Effector memory CD4-positive, alpha-beta T cell (primary cell): ENCODE results near the gene TSPAN16.
"Not testable (repeated sequence)": the region's sequence is repeated elsewhere in the genome, so short reads cannot be mapped to it uniquely, and the experiment has no call there.

Experiments
- DNase-seq, 3 donors: peaks; one replicate each; pipeline ENCODE4 v3.0.0-alpha.2; 2020
- H3K27ac ChIP-seq: 2 replicates; pipeline ENCODE4 v1.7.0; 2013; ENCODE audit warnings: mild to moderate bottlenecking, low read length, moderate library complexity; ENCODE audit not compliant: insufficient read depth, poor library complexity, severe bottlenecking
- H3K27me3 ChIP-seq: replicated peaks from 2 replicates; pipeline ENCODE4 v1.7.0; 2013; ENCODE audit warnings: mild to moderate bottlenecking, low read length; ENCODE audit not compliant: insufficient read depth, control insufficient read depth, poor library complexity, severe bottlenecking
- H3K36me3 ChIP-seq: 2 replicates; pipeline ENCODE4 v1.7.0; 2013; ENCODE audit warnings: mild to moderate bottlenecking, low read length, moderate library complexity; ENCODE audit not compliant: control insufficient read depth, insufficient read depth
- H3K4me1 ChIP-seq: 2 replicates; pipeline ENCODE4 v1.7.0; 2013; ENCODE audit warnings: low read length, mild to moderate bottlenecking; ENCODE audit not compliant: control insufficient read depth, insufficient read depth, poor library complexity, severe bottlenecking
- H3K4me3 ChIP-seq: 2 replicates; pipeline ENCODE4 v1.7.0; 2013; ENCODE audit warnings: low read length, low read depth, mild to moderate bottlenecking; ENCODE audit not compliant: insufficient read depth, poor library complexity, severe bottlenecking
- H3K9me3 ChIP-seq: 2 replicates; pipeline ENCODE4 v1.7.0; 2013; ENCODE audit warnings: mild to moderate bottlenecking, low read length, moderate library complexity; ENCODE audit not compliant: control insufficient read depth

The TSPAN16 gene

DNA sequence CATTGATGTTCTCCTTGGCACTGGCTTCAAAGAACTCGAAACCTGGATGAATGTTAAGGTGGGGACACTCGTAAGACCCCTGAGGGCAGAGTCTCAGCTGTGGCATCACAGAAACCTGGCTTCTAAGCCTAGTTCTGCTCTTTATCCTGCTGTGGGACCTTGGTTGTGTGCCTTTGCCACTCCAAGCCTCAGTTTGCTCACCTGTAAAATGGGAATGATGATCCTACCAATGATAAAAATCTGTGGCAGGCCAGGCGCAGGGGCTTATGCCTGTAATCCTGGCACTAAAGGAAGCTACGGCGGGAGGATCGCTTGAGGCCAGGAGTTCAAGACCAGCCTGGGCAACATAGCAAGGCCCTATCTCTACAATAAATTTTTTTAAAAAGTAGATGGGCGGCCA is 29.6 kb downstream of the TSPAN16 start:
- Histone ChIP-seq H3K36me3 (no peaks in the 10 kb centered on the region), H3K27me3 (no peaks in the 10 kb centered on the region), H3K4me1 (peaks cover 6% of the 10 kb centered on the region), H3K27ac (no peak overlapping the region), H3K4me3 (no peak overlapping the region), H3K9me3 (no peaks in the 10 kb centered on the region)
- no peak for DNase-seq

DNA sequence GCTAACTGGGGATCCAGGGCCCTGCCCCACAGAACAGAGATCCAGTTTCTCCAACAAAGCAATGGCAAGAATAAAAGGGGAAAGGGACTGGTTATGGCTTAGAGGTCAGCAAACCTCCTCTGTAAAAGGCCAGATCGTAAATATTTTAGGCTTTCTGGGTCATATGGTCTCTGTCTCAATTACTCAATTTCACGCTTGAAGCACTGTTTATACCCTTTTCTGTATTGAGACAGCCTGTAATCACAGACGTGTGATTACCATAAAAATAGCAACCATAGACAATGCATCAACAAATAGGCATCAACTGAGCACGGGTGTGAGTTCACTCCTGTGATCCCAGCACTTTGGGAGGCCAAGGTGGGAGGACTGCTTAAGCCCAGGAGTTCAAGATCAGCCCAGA is 34.2 kb downstream of the TSPAN16 start:
- DNase-seq = no peak

DNA sequence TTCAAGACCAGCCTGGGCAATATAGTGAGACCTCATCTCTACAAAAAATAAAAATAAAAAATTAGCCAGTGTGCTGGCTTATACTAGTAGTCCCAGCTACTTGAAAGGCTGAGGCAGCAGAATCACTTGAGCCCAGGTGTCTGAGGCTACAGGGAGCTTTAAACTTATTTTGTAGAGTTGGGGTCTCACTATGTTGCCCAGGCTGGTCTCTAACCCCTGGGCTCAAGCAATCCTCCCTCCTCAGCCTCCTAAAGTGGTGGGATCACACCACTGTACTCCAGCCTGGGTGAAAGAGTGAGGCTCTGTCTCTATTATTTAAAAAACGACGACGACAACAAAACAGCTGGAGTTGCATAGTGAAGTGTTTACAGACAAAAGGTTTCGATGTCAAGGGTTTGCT is 35.5 kb downstream of the TSPAN16 start:
- Histone ChIP-seq H3K9me3 (no peaks in the 10 kb centered on the region), H3K27ac (no peak overlapping the region), H3K36me3 (peaks cover 12% of the 10 kb centered on the region), H3K4me1 (no peaks in the 10 kb centered on the region), H3K27me3 (no peaks in the 10 kb centered on the region), H3K4me3 (no peak overlapping the region)
- no peak for DNase-seq

More for the DNA sequence above, 34.2 kb downstream of the TSPAN16 start:
- Histone ChIP-seq H3K9me3 (no peaks in the 10 kb centered on the region), H3K27ac (no peak overlapping the region), H3K4me1 (no peaks in the 10 kb centered on the region), H3K27me3 (no peaks in the 10 kb centered on the region), H3K36me3 (peaks cover 2% of the 10 kb centered on the region), H3K4me3 (no peak overlapping the region)

DNA sequence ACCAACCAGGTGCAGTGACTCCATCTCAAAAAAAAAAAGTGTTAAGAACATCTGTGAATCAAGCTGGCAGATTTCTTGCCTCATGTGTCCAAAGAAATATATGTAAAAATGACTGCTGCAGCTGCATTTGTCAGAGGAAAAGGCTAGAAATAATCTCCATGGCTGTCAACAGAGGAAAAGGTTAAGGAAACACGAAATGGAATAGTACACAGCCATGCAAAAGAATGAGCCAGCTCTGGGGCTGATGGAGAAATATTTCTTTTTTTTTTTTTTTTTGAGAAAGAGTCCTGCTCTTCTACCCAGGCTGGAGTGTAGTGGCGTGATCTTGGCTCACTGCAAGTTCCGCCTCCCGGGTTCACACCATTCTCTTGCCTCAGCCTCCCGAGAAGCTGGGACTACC is 36.9 kb downstream of the TSPAN16 start:
- no peak overlapping the region for H3K4me3 ChIP-seq
- H3K36me3 ChIP-seq = peaks cover 12% of the 10 kb centered on the region
- DNase-seq = no peak
- no peak overlapping the region for H3K27ac ChIP-seq
- peaks cover 9% of the 10 kb centered on the region for H3K4me1 ChIP-seq
- H3K27me3 ChIP-seq = no peaks in the 10 kb centered on the region
- no peaks in the 10 kb centered on the region for H3K9me3 ChIP-seq

DNA sequence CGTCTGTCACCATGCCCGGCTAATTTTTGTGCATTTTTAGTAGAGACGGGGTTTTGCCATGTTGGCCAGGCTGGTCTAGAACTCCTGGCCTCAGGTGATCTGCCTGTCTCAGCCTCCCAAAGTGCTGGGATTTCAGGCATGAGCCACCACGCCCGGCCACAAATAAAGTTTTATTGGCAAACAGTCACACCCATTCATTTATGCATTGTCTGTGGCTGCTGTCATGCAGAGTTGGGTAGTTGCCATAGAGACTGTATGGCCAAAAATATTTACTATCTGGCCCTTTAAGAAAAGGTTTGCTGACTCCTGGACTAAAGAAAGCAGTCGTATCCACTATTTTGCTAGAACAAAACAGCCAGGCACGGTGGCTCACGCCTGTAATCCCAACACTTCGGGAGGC is 37.9 kb downstream of the TSPAN16 start:
- not testable (repeated sequence) for H3K4me3 ChIP-seq, H3K9me3 ChIP-seq, H3K27me3 ChIP-seq, DNase-seq, H3K27ac ChIP-seq
- H3K4me1 ChIP-seq = peaks cover 15% of the 10 kb centered on the region
- H3K36me3 ChIP-seq = peaks cover 12% of the 10 kb centered on the region

DNA sequence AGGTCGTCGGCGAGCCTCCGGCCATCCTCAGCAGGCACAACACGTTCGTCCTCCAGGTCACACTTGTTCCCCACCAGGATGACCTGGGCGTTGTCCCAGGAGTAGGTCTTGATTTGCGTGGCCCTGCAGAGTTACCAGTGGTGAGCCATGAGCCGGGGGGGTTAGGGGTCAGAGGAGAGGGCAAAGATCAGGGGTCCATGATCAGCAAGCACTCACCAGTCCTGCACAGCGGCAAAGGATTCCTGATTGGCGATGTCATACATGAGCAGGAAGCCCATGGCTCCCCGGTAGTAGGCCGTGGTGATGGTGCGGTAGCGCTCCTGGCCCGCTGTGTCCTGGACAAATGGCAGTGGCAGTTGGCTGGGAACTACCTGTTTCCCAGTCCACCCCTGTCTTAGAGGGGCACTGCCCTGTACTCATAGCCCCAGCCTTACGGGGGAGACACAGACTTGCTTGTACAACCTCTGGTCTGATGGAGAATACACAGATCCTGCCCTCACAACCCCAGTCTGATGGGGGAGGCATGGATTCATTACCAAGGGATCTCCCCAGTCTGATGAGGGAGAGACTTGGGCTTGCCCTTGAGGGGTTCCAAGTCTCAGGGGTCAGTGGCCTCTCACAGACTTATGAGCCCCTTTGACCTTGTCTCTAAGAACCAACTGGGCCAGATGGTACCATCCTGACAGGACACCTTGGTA is 39.6 kb downstream of the TSPAN16 start:
- Histone ChIP-seq H3K27me3 (no peaks in the 10 kb centered on the region), H3K4me3 (no peak overlapping the region), H3K4me1 (peaks cover 27% of the 10 kb centered on the region), H3K36me3 (peaks cover 12% of the 10 kb centered on the region), H3K27ac (no peak overlapping the region), H3K9me3 (no peaks in the 10 kb centered on the region)
- DNase-seq = no peak

DNA sequence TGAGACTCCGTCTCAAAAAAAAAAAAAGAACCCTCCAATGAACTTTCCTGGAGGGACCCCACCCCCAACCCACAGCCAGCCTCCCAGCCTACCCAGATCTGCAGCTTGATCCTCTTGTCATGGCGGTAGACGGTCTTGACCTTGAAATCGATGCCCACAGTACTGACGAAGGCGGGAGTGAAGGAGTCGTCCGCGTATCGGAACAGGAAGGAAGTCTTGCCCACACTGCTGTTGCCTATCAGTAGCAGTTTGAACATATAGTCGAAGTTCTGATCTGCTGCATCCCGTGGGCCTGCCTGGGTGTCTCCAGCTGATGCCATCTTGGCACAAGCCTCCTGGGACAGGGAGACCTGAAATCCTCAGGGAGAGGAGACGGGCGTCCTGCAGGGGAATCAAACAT is 41.1 kb downstream of the TSPAN16 start:
- Histone ChIP-seq H3K36me3 (peaks cover 12% of the 10 kb centered on the region), H3K27me3 (no peaks in the 10 kb centered on the region), H3K27ac (no peak overlapping the region), H3K4me1 (peaks cover 27% of the 10 kb centered on the region), H3K9me3 (no peaks in the 10 kb centered on the region), H3K4me3 (no peak overlapping the region)
- no peak for DNase-seq

DNA sequence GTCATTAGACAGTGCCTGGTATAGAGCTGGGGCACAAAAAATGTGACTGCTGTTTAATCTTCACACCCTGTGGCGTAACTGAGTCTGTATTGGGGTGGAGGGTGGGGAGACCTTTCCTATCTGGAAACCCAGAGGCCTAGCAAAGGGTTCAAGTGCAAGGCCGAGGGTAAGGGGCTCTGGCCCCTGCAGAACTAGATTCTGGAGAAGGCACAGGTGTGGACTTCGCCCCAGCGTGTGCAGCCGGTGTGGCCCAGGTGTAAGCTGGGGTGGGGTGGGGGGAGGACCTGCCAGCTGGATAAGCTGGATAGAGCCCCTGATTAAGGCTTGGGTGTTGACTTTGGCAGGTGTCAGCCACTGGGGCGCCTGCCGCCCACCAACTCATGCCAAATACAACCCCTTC is 42.2 kb downstream of the TSPAN16 start:
- no peak for DNase-seq
- Histone ChIP-seq H3K36me3 (peaks cover 12% of the 10 kb centered on the region), H3K27me3 (no peaks in the 10 kb centered on the region), H3K27ac (no peak overlapping the region), H3K4me1 (peaks cover 27% of the 10 kb centered on the region), H3K4me3 (no peak overlapping the region), H3K9me3 (no peaks in the 10 kb centered on the region)

DNA sequence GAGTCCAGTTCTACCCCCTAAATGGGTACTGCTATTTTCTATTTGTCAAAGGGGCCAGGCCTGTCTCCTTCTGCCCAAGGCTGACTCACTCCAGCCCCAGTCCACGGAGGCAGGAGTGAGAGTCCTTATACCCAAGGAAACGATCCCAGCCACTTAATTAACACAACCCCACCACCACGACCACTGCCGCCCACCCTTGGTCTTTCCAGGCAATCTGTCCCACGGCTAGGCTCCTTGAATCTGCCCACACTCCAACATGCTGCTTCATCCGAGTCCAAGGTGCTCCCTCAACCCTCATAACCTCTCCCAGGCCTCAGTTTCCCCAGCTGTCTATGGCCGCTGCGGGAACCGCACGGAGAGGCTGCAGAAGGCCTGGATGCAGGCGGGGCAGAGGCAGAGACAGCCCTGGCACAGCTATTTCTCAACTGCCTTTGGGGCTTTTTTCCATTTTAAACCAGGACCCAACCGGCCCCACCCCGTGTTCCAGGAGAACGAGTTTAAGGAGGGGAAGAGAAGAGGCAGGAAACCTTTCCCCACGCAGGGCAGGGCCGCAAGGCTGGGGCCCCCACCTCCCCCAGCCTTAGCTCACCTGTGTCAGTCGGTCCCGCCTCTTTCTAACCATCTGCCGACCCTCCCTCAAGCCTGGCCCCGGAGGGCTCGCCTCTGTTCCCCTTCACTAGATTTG is 42.8 kb downstream of the TSPAN16 start:
- Histone ChIP-seq H3K4me3 (peak overlapping the region; percentile 55), H3K9me3 (no peaks in the 10 kb centered on the region), H3K27ac (peak overlapping the region; percentile 21), H3K27me3 (no peaks in the 10 kb centered on the region), H3K4me1 (peaks cover 27% of the 10 kb centered on the region), H3K36me3 (peaks cover 12% of the 10 kb centered on the region)
- no peak for DNase-seq

DNA sequence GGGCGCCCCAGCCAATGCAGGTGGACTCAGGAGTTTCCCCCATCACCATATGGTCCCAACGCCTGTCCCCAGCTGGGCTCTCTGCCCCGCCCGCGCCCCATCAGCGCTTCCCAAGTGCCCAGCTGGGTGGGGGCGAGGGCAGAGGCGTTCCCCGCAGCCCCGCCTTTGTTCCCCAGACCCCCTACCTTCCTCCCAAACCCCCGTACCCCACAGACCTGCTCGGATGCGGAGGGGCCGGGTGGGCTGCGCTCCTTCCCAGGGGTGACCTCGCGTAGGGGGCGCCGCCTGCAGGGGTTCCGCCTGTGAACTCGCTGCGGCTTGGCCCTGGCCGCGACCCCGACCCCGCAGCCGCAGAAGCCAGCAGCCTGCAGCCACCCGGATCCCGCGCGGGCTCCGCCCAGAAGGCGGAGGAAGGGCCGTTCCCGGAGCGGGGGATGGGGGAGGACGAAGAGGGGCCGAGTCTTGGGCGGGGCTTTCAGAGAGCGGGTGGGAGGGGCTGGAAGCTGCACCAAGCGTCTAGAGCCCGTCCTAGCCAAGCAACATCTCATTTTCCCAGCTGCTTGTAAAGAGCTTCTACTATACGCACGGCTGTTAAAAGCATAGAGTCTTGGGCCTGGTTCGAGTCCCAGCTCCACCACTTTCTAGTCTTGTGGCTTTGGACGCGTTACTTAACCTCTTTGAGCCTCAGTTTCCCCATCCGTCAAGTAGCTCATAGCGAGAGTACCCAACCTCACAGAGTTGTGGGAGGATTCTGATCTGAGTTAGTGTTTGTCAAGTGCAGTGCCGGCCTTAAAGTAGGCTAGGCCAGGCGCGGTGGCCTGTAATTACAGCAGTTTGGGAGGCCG is 43.5 kb downstream of the TSPAN16 start, which contains the start of gene RAB3D:
RAB3D (minus strand) TSS at position 404 of the 845 bp plus-strand sequence. CDS start 2,258 bp downstream, outside the sequence.
- Histone ChIP-seq H3K27ac (peak within 1 kb of the TSS; percentile 21), H3K36me3 (peaks cover 12% of the 10 kb centered on the region), H3K4me3 (peak within 1 kb of the TSS; percentile 55)

More for the DNA sequence above, 43.5 kb downstream of the TSPAN16 start, which contains the start of gene RAB3D:
- H3K27me3 ChIP-seq = no peaks in the 10 kb centered on the region
- DNase-seq = peak; percentile 56 to 71 (median 60)
- H3K9me3 ChIP-seq = no peaks in the 10 kb centered on the region
- H3K4me1 ChIP-seq = peaks cover 27% of the 10 kb centered on the region
